Mucosa of descending colon (tissue), 3 donors: ENCODE results near the gene ODAM. TPM values are rescaled to one million over a fixed set of nuclear protein-coding genes. Genes with fewer than 3 reads are reported as not detected.
"Not testable (repeated sequence)": the region's sequence is repeated elsewhere in the genome, so short reads cannot be mapped to it uniquely, and the experiment has no call there.

Experiments
- ATAC-seq: fragments of 200-7000 bp; cut with Tn5 transposase; one replicate; pipeline ENCODE4 v1.9.1; 2020; ENCODE audit warnings: mild to moderate bottlenecking, moderate library complexity
- DNase-seq, 3 donors: peaks; one replicate each; pipeline ENCODE4 v3.0.0-alpha.2; 2020
- H3K36me3 ChIP-seq: fragments of 200-600 bp; one replicate; pipeline ENCODE4 v1.8.0; 2021; ENCODE audit warnings: low read depth, mild to moderate bottlenecking
- H3K4me1 ChIP-seq: fragments of 200-600 bp; one replicate; pipeline ENCODE4 v1.8.0; 2021; ENCODE audit warnings: low read depth, mild to moderate bottlenecking
- H3K4me3 ChIP-seq: fragments of 200-600 bp; one replicate; pipeline ENCODE4 v1.8.0; 2021; ENCODE audit warnings: mild to moderate bottlenecking
- H3K9me3 ChIP-seq: fragments of 200-600 bp; one replicate; pipeline ENCODE4 v1.8.0; 2021; ENCODE audit warnings: mild to moderate bottlenecking
- intact Hi-C, 2 donors: fragments of 100-400 bp; cut with DNase I in 1 of 2; cut with micrococcal nuclease in 1 of 2; formaldehyde crosslinking; loops; one replicate each; pipeline versions ENCODE4 v1.11.0 to v1.11.1; 2022; cut with DNase I, micrococcal nuclease
- total RNA-seq, 3 donors: library from RNA; stranded (reverse); fragmentation: NEBNext Ultra II Directional in 2 of 3; extraction: Animal tissue kit (Norgen Biotek cat#: 25700) in 2 of 3; gene quantifications; one replicate each; pipeline versions ENCODE4 v1.2.1 to v1.2.4, GENCODE V29; 2021 to 2023
- TF ChIP-seq, protein P1 (sequence below): fragments of 200-600 bp; IDR thresholded peaks from one replicate; pipeline ENCODE4 v1.8.0; 2022; ENCODE audit warnings: antibody characterized with exemption, mild to moderate bottlenecking
- donor health status: DM: no; HTN: no; CAD: no; lungs with moderate emphysema.
- donor health status: DM: no; HTN: no; CAD: no.
- donor health status: DM: no; HTN: yes; CAD: no.

The ODAM gene
- total RNA-seq, 3 donors from 2014 or later: 5.8 TPM; not detected in 2

DNA sequence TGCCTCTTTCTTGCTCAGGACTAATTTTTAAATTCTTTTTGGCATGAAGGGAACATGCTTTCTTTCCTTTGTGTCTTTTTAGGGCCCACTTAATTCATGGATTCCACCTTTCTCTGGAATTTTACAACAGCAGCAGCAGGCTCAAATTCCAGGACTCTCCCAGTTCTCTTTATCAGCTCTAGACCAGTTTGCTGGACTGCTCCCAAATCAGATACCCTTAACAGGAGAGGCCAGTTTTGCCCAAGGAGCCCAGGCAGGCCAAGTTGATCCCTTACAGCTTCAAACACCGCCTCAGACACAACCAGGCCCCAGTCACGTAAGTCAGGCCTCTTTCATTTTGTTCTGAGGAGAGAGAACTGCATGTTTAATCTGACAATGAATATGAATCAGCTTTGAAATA is 2.3 kb downstream of the ODAM start:
- intact Hi-C loops: no loop called here
- TF ChIP-seq, protein P1, sequence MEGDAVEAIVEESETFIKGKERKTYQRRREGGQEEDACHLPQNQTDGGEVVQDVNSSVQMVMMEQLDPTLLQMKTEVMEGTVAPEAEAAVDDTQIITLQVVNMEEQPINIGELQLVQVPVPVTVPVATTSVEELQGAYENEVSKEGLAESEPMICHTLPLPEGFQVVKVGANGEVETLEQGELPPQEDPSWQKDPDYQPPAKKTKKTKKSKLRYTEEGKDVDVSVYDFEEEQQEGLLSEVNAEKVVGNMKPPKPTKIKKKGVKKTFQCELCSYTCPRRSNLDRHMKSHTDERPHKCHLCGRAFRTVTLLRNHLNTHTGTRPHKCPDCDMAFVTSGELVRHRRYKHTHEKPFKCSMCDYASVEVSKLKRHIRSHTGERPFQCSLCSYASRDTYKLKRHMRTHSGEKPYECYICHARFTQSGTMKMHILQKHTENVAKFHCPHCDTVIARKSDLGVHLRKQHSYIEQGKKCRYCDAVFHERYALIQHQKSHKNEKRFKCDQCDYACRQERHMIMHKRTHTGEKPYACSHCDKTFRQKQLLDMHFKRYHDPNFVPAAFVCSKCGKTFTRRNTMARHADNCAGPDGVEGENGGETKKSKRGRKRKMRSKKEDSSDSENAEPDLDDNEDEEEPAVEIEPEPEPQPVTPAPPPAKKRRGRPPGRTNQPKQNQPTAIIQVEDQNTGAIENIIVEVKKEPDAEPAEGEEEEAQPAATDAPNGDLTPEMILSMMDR: no peak
- Histone ChIP-seq H3K9me3 (no peaks in the 10 kb centered on the region), H3K36me3 (no peaks in the 10 kb centered on the region), H3K4me3 (no peak overlapping the region), H3K4me1 (no peaks in the 10 kb centered on the region)
- ATAC-seq: peak; percentile 64
- DNase-seq: peak in 1 of 3 donors; percentile 32

DNA sequence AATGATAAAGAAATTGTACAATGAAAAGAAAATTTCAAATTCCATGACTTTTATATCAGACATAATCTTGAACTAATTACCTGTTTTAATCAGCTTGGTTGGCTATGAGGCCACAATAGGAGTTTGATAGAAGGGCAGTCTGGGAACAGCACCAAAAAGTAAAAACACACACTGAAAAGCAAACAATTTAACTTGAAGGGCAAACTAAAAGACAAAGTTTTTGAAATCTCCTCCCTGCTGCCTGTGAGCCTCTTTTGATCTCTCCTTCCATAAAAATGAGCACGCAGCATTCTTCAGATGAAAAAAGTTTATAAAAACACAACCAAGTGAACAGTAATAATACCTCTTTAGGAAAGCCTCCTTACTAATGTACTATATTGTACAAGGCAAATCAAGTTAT is 8.1 kb downstream of the ODAM start:
- Histone ChIP-seq H3K9me3 (no peaks in the 10 kb centered on the region), H3K36me3 (no peaks in the 10 kb centered on the region), H3K4me1 (no peaks in the 10 kb centered on the region), H3K4me3 (no peak overlapping the region)
- TF ChIP-seq, protein P1: no peak
- no peak for ATAC-seq
- DNase-seq: no peak
- intact Hi-C loops: no loop called here

DNA sequence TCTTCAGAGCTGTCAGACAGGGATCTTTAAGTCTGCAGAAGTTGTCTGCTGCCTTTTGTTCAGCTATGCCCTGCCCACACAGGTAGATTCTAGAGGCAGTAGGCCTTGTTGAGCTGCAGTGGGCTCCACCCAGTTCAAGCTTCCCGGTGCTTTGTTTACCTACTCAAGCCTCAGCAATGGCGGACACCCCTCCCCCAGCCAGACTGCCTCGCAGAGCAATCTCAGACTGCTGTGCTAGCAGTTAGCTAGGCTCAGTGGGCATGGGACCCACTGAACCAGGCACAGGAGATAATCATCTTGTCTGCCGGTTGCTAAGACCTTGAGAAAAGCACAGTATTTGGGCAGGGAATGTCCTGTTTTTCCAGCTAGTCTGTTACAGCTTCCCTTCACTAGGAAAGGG is 17.2 kb downstream of the ODAM start:
- H3K9me3 ChIP-seq, intact Hi-C loops, H3K36me3 ChIP-seq, H3K4me3 ChIP-seq, ATAC-seq, H3K4me1 ChIP-seq: not testable (repeated sequence)
- peak in 1 of 3 donors; percentile 16 for DNase-seq

DNA sequence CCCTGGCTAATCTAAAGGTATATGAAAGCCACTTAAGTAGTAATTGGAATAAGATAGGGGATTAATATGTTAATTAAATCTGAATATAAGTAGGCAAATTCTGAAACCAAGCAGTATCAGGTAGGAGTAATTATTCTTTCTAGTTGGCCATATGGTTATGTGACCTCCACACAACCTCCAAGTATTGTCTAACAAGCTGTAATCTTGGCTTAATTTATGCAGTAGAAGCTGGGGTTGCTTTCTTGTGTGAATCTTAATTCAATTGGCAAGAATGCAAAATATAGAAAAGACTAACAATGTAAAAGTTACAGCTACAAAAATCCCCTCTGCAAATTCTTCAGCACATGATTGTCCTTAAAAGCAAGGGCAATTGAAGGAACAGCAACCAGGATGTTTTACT is 20.6 kb downstream of the ODAM start:
- intact Hi-C loops, H3K9me3 ChIP-seq, ATAC-seq, H3K36me3 ChIP-seq, H3K4me3 ChIP-seq, H3K4me1 ChIP-seq, DNase-seq: not testable (repeated sequence)

DNA sequence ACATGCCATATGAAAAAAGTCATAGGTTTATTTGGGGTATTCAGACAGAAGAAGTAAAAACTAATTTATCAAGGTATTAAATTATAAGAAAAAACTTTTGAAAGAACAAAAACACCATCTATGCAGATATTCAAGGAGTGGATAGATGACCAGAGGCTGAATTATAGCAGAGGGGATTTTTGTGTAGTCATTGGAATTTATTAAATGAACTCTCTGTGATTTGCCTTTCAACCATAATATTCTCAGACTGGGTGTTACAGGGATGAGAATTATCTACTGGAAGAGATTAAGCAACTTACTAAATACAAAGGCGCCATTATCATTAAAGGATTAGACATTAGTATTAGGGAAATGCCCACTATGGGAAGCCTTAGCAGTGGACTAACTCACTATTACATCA is 21.0 kb downstream of the ODAM start:
- H3K36me3 ChIP-seq, intact Hi-C loops, H3K4me1 ChIP-seq, H3K4me3 ChIP-seq, DNase-seq, ATAC-seq, H3K9me3 ChIP-seq: not testable (repeated sequence)

DNA sequence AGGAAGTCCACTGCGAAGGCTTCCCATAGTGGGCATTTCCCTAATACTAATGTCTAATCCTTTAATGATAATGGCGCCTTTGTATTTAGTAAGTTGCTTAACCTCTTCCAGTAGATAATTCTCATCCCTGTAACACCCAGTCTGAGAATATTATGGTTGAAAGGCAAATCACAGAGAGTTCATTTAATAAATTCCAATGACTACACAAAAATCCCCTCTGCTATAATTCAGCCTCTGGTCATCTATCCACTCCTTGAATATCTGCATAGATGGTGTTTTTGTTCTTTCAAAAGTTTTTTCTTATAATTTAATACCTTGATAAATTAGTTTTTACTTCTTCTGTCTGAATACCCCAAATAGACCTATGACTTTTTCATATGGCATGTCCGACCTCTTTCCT is 25.9 kb downstream of the ODAM start:
- H3K36me3 ChIP-seq, intact Hi-C loops, DNase-seq, ATAC-seq, H3K9me3 ChIP-seq, H3K4me1 ChIP-seq, H3K4me3 ChIP-seq: not testable (repeated sequence)

DNA sequence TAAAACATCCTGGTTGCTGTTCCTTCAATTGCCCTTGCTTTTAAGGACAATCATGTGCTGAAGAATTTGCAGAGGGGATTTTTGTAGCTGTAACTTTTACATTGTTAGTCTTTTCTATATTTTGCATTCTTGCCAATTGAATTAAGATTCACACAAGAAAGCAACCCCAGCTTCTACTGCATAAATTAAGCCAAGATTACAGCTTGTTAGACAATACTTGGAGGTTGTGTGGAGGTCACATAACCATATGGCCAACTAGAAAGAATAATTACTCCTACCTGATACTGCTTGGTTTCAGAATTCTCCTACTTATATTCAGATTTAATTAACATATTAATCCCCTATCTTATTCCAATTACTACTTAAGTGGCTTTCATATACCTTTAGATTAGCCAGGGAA is 26.3 kb downstream of the ODAM start:
- ATAC-seq, DNase-seq, intact Hi-C loops, H3K9me3 ChIP-seq, H3K36me3 ChIP-seq, H3K4me1 ChIP-seq, H3K4me3 ChIP-seq: not testable (repeated sequence)

DNA sequence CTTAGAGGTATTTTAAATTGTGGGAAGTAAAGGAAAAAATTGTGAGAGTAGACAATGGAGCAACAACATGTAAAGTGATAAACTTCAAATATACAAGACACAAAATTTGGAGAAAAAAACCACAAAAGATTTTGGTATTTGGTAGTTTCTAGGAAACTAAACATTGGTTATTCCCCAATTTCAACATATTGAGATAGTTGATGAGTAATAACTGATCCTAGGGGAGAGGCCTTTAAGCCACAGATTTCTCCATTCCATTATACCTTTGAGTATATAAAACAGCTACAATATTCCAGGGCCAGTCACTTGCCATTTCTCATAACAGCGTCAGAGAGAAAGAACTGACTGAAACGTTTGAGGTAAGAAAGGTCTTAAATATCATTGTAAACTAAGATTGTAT is 30.3 kb downstream of the ODAM start, which contains the start of gene FDCSP:
Gene FDCSP (plus strand): TSS at position 301 of the 400 bp plus-strand sequence. CDS start 5,071 bp downstream, outside the sequence.
- no peak within 1 kb of the TSS for H3K4me3 ChIP-seq
- no peak for ATAC-seq
- intact Hi-C loops: no loop called here
- TF ChIP-seq, protein P1: no peak
- DNase-seq: no peak
- no peaks in the 10 kb centered on the region for H3K9me3 ChIP-seq
- H3K4me1 ChIP-seq: no peaks in the 10 kb centered on the region
- no peaks in the 10 kb centered on the region for H3K36me3 ChIP-seq
